Cortex of kidney (tissue), 1 donor: ENCODE data around the gene MTG1.

Experiments used
- DNase-seq: peaks from one replicate; lab custom pipeline; 2025; lab: John Stamatoyannopoulos, UW

MTG1 gene

GRCh38 chr10:133394064-133394663 is at the start of gene MTG1:
TSS of gene MTG1 (plus strand) at chr10:133394157. CDS start at chr10:133394221, 64 bp downstream.
- peak; percentile 63 for DNase-seq

- DNase-seq, result no peak
These were observed 49.7 kb upstream of the MTG1 start for GRCh38 chr10:133344236-133344635.

- DNase-seq, result no peak
These were observed 47.5 kb upstream of the MTG1 start for GRCh38 chr10:133346413-133346812.

- no peak for DNase-seq
These were observed 46.0 kb upstream of the MTG1 start for GRCh38 chr10:133347710-133348517.

GRCh38 chr10:133349160-133349568 is 44.8 kb upstream of the MTG1 start:
- DNase-seq, result no peak

GRCh38 chr10:133349577-133350011 is 44.4 kb upstream of the MTG1 start:
- DNase-seq, result no peak

- DNase-seq, result no peak
These were observed 43.5 kb upstream of the MTG1 start for GRCh38 chr10:133350283-133350949.

- DNase-seq, result no peak
These were observed 43.0 kb upstream of the MTG1 start for GRCh38 chr10:133350950-133351329.

- DNase-seq, result no peak
These were observed 42.3 kb upstream of the MTG1 start for GRCh38 chr10:133351408-133352318.

GRCh38 chr10:133353202-133353959 is 40.6 kb upstream of the MTG1 start:
- DNase-seq, result no peak

GRCh38 chr10:133353988-133354605 is 39.9 kb upstream of the MTG1 start:
- no peak for DNase-seq

GRCh38 chr10:133354672-133355240 is 39.2 kb upstream of the MTG1 start:
- DNase-seq, result no peak

GRCh38 chr10:133355266-133355665 is 38.7 kb upstream of the MTG1 start:
- DNase-seq, result no peak

GRCh38 chr10:133355991-133356390 is 38.0 kb upstream of the MTG1 start:
- no peak for DNase-seq

- DNase-seq, result no peak
These were observed 37.2 kb upstream of the MTG1 start for GRCh38 chr10:133356549-133357284.

- no peak for DNase-seq
These were observed 36.4 kb upstream of the MTG1 start, which contains the start of gene FUOM for GRCh38 chr10:133357285-133358161. TSS of gene FUOM (minus strand) at chr10:133358019. CDS start at chr10:133358007, 12 bp downstream.

- DNase-seq, result no peak
These were observed 35.6 kb upstream of the MTG1 start for GRCh38 chr10:133358162-133358924.

- no peak for DNase-seq
These were observed 35.0 kb upstream of the MTG1 start for GRCh38 chr10:133358925-133359310.
